ENCODE results near the gene CLEC17A. TPM values are rescaled to one million over a fixed set of nuclear protein-coding genes. Genes with fewer than 3 reads are reported as not detected.

Gene CLEC17A
- total and polyA plus RNA-seq, 2 of the 13 experiments (the other 11 are each of a cell fraction or from before 2014, with no cell fraction given), result not detected

DNA sequence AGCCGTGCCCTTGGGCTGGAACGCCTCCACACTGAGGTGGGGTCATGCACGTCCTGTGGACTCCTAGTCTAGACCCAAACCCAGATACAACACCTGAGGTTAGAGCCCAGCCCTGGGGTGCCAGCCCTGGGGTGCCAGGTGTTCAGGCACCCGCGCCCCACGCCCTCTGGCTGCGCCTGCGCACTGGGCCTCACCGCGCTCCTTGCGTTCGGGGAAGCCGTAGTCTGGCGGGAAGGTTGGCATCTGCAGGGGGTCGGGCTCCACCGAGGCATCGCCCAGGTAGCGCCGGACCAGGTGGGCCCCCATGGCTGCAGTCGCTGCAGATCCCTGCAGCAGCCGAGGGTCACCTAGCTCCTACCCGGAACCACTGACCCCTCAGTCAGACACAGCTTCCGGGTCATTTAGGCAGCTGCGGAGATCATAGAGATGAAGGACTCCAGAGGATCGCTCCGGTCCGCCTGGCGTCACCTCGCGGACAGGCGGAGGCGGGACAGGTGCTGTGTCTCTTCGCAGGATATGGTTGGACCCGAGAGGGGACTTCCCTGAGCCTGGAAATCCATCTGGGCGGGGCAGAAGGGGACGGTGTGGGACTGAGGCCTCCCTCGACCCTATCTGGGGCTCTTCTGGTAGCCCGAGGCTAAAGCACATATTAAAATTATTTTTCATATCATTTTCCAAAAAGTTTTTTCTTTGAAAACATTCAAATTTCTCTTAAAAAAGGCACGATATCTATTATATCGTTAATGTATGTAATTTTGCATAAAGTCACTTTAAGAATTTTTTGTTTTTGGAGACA is 11.0 kb upstream of the CLEC17A start, which contains the start of gene NDUFB7 (continued):
- 0 out of 2 replicates have a peak, but pooled peaks have one; percentile 67 for TF ChIP-seq ZNF558 (CRISPR knock-in tag; IDR thresholded peaks at IDR 0.05; ENCODE audit: borderline replicate concordance)
- TF ChIP-seq IKZF1 (IDR thresholded peaks at IDR 0.05), result no peak
- no peak for TF ChIP-seq HNRNPH1 (optimal IDR thresholded peaks at IDR 0.05; ENCODE audit: low read depth, low read length)
- TF ChIP-seq, protein P1, sequence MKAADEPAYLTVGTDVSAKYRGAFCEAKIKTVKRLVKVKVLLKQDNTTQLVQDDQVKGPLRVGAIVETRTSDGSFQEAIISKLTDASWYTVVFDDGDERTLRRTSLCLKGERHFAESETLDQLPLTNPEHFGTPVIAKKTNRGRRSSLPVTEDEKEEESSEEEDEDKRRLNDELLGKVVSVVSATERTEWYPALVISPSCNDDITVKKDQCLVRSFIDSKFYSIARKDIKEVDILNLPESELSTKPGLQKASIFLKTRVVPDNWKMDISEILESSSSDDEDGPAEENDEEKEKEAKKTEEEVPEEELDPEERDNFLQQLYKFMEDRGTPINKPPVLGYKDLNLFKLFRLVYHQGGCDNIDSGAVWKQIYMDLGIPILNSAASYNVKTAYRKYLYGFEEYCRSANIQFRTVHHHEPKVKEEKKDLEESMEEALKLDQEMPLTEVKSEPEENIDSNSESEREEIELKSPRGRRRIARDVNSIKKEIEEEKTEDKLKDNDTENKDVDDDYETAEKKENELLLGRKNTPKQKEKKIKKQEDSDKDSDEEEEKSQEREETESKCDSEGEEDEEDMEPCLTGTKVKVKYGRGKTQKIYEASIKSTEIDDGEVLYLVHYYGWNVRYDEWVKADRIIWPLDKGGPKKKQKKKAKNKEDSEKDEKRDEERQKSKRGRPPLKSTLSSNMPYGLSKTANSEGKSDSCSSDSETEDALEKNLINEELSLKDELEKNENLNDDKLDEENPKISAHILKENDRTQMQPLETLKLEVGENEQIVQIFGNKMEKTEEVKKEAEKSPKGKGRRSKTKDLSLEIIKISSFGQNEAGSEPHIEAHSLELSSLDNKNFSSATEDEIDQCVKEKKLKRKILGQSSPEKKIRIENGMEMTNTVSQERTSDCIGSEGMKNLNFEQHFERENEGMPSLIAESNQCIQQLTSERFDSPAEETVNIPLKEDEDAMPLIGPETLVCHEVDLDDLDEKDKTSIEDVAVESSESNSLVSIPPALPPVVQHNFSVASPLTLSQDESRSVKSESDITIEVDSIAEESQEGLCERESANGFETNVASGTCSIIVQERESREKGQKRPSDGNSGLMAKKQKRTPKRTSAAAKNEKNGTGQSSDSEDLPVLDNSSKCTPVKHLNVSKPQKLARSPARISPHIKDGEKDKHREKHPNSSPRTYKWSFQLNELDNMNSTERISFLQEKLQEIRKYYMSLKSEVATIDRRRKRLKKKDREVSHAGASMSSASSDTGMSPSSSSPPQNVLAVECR (CRISPR knock-in tag; IDR thresholded peaks at IDR 0.05; ENCODE audit: borderline replicate concordance), result peak; percentile 91
- TF ChIP-seq, protein P2, sequence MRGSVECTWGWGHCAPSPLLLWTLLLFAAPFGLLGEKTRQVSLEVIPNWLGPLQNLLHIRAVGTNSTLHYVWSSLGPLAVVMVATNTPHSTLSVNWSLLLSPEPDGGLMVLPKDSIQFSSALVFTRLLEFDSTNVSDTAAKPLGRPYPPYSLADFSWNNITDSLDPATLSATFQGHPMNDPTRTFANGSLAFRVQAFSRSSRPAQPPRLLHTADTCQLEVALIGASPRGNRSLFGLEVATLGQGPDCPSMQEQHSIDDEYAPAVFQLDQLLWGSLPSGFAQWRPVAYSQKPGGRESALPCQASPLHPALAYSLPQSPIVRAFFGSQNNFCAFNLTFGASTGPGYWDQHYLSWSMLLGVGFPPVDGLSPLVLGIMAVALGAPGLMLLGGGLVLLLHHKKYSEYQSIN (CRISPR knock-in tag; IDR thresholded peaks at IDR 0.05; ENCODE audit: borderline replicate concordance), result no peak
- TF ChIP-seq ZC3H13 (CRISPR knock-in tag; IDR thresholded peaks at IDR 0.05), result peak; percentile 92
- TF ChIP-seq, protein P3, sequence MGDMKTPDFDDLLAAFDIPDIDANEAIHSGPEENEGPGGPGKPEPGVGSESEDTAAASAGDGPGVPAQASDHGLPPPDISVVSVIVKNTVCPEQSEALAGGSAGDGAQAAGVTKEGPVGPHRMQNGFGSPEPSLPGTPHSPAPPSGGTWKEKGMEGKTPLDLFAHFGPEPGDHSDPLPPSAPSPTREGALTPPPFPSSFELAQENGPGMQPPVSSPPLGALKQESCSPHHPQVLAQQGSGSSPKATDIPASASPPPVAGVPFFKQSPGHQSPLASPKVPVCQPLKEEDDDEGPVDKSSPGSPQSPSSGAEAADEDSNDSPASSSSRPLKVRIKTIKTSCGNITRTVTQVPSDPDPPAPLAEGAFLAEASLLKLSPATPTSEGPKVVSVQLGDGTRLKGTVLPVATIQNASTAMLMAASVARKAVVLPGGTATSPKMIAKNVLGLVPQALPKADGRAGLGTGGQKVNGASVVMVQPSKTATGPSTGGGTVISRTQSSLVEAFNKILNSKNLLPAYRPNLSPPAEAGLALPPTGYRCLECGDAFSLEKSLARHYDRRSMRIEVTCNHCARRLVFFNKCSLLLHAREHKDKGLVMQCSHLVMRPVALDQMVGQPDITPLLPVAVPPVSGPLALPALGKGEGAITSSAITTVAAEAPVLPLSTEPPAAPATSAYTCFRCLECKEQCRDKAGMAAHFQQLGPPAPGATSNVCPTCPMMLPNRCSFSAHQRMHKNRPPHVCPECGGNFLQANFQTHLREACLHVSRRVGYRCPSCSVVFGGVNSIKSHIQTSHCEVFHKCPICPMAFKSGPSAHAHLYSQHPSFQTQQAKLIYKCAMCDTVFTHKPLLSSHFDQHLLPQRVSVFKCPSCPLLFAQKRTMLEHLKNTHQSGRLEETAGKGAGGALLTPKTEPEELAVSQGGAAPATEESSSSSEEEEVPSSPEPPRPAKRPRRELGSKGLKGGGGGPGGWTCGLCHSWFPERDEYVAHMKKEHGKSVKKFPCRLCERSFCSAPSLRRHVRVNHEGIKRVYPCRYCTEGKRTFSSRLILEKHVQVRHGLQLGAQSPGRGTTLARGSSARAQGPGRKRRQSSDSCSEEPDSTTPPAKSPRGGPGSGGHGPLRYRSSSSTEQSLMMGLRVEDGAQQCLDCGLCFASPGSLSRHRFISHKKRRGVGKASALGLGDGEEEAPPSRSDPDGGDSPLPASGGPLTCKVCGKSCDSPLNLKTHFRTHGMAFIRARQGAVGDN (CRISPR knock-in tag; IDR thresholded peaks at IDR 0.05), result peak; percentile 87
- TF ChIP-seq, protein P4, sequence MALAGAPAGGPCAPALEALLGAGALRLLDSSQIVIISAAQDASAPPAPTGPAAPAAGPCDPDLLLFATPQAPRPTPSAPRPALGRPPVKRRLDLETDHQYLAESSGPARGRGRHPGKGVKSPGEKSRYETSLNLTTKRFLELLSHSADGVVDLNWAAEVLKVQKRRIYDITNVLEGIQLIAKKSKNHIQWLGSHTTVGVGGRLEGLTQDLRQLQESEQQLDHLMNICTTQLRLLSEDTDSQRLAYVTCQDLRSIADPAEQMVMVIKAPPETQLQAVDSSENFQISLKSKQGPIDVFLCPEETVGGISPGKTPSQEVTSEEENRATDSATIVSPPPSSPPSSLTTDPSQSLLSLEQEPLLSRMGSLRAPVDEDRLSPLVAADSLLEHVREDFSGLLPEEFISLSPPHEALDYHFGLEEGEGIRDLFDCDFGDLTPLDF (CRISPR knock-in tag; IDR thresholded peaks at IDR 0.05), result no peak
- TF ChIP-seq, protein P5, sequence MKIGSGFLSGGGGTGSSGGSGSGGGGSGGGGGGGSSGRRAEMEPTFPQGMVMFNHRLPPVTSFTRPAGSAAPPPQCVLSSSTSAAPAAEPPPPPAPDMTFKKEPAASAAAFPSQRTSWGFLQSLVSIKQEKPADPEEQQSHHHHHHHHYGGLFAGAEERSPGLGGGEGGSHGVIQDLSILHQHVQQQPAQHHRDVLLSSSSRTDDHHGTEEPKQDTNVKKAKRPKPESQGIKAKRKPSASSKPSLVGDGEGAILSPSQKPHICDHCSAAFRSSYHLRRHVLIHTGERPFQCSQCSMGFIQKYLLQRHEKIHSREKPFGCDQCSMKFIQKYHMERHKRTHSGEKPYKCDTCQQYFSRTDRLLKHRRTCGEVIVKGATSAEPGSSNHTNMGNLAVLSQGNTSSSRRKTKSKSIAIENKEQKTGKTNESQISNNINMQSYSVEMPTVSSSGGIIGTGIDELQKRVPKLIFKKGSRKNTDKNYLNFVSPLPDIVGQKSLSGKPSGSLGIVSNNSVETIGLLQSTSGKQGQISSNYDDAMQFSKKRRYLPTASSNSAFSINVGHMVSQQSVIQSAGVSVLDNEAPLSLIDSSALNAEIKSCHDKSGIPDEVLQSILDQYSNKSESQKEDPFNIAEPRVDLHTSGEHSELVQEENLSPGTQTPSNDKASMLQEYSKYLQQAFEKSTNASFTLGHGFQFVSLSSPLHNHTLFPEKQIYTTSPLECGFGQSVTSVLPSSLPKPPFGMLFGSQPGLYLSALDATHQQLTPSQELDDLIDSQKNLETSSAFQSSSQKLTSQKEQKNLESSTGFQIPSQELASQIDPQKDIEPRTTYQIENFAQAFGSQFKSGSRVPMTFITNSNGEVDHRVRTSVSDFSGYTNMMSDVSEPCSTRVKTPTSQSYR (CRISPR knock-in tag; IDR thresholded peaks at IDR 0.05; ENCODE audit: borderline replicate concordance), result no peak
- TF ChIP-seq, protein P6, sequence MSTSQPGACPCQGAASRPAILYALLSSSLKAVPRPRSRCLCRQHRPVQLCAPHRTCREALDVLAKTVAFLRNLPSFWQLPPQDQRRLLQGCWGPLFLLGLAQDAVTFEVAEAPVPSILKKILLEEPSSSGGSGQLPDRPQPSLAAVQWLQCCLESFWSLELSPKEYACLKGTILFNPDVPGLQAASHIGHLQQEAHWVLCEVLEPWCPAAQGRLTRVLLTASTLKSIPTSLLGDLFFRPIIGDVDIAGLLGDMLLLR (CRISPR knock-in tag; IDR thresholded peaks at IDR 0.05), result no peak
